Measurements from ENCODE around the gene SMPD1. TPM values are rescaled to one million over a fixed set of nuclear protein-coding genes. Genes with fewer than 3 reads are reported as not detected.

SMPD1 gene
- total and polyA plus RNA-seq, 12 donors: 53.8 to 88.1 (median 66.3) TPM

GRCh38 chr11:6401464-6401863 is 11.2 kb downstream of the SMPD1 start:
- DNase-seq (no peak), ATAC-seq (peak in 4 of 8 donors; percentile 24 to 42 (median 26))
- no peaks in the 10 kb centered on the region for H3K9me3 ChIP-seq
- no peaks in the 10 kb centered on the region for H3K27me3 ChIP-seq
- peak overlapping the region in 1 of 10 donors; percentile 78 for H3K27ac ChIP-seq
- H3K4me1 ChIP-seq: peaks cover 0 to 20% (median 10%) of the 10 kb centered on the region in 9 donors
- peaks cover 0 to 80% (median 3%) of the 10 kb centered on the region in 9 donors for H3K36me3 ChIP-seq
- H3K4me3 ChIP-seq: no peak overlapping the region
- no peak for TF ChIP-seq CTCF (IDR thresholded peaks at IDR 0.05)
- WGBS, 2 donors: 63 to 83% methylated on average over 7 of the region's 7 CpGs
- intact Hi-C loops (cut with DNase I): no loop called here

GRCh38 chr11:6402061-6402470 is 11.8 kb downstream of the SMPD1 start:
- H3K4me3 ChIP-seq: no peak overlapping the region
- intact Hi-C loops (cut with DNase I): no loop called here
- WGBS, 2 donors: 82 to 86% methylated on average over 12 of the region's 12 CpGs
- H3K36me3 ChIP-seq: peaks cover 0 to 79% (median 6%) of the 10 kb centered on the region in 9 donors
- no peaks in the 10 kb centered on the region for H3K27me3 ChIP-seq
- DNase-seq (no peak), ATAC-seq (peak in 1 of 8 donors; percentile 7)
- H3K27ac ChIP-seq: peak overlapping the region in 1 of 10 donors; percentile 78
- no peaks in the 10 kb centered on the region for H3K9me3 ChIP-seq
- H3K4me1 ChIP-seq: peaks cover 0 to 20% (median 9%) of the 10 kb centered on the region in 9 donors
- no peak for TF ChIP-seq CTCF (IDR thresholded peaks at IDR 0.05)

DNA sequence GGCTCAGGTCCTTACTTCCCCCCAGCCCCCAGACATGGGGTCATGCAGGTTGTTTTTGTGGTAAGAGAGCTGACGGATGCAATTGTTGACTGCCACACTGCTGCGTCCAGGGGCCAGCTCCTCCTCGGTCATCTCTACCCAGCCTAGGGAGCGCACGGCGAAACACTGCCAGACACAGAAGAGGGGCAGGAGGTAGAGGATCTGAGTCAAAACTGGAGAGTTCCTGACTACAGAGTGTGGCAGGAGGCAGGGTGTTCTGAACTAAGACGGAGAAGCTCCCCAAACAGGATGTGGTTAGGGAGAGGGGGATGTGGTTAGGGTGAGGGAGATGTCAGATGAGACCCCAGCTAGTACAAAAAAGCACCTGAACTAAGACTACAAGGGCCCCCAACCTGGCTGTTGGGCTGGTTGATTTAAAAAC is 12.3 kb downstream of the SMPD1 start:
- DNase-seq (no peak), ATAC-seq (peak in 1 of 8 donors; percentile 7)
- intact Hi-C loops (cut with DNase I): no loop called here
- Histone ChIP-seq H3K4me3 (no peak overlapping the region), H3K27ac (peak overlapping the region in 1 of 10 donors; percentile 78), H3K27me3 (no peaks in the 10 kb centered on the region), H3K9me3 (no peaks in the 10 kb centered on the region), H3K4me1 (peaks cover 0 to 16% (median 4%) of the 10 kb centered on the region in 9 donors), H3K36me3 (peaks cover 0 to 74% (median 7%) of the 10 kb centered on the region in 9 donors)
- 87 to 91% methylated on average over 7 of the region's 7 CpGs for WGBS, 2 donors
- TF ChIP-seq CTCF (IDR thresholded peaks at IDR 0.05): no peak

GRCh38 chr11:6403539-6403938 is 13.3 kb downstream of the SMPD1 start:
- no peak for TF ChIP-seq CTCF (IDR thresholded peaks at IDR 0.05)
- Histone ChIP-seq H3K4me3 (no peak overlapping the region), H3K27me3 (no peaks in the 10 kb centered on the region), H3K27ac (peak overlapping the region in 1 of 10 donors; percentile 78), H3K36me3 (peaks cover 0 to 72% (median 7%) of the 10 kb centered on the region in 9 donors), H3K4me1 (peaks cover 0 to 14% (median 0%) of the 10 kb centered on the region in 9 donors), H3K9me3 (no peaks in the 10 kb centered on the region)
- ATAC-seq (no peak), DNase-seq (no peak)
- 94% methylated on average over 8 of the region's 8 CpGs for WGBS, 2 donors
- intact Hi-C loops (cut with DNase I): no loop called here

All from heart right ventricle (tissue), 16 donors.